HepG2 (cell line): ENCODE measurements around the gene NOP9. TPM values are rescaled to one million over a fixed set of nuclear protein-coding genes. Genes with fewer than 3 reads are reported as not detected.

Experiments
- HHEX ChIP-seq: IDR thresholded peaks from 2 replicates; pipeline ENCODE4 v1.6.1; 2016; ENCODE audit warnings: control low read depth
- KDM5B ChIP-seq: sonication (generic); formaldehyde crosslinking; IDR thresholded peaks from 2 replicates; pipeline ENCODE4 v1.4.0; 2020; ENCODE audit warnings: missing genetic modification reagents, mild to moderate bottlenecking, borderline replicate concordance
- KLF12 ChIP-seq: sonication (generic); formaldehyde crosslinking; IDR thresholded peaks from 2 replicates; pipeline ENCODE4 v1.4.0; 2020; ENCODE audit warnings: missing genetic modification reagents, borderline replicate concordance
- MAF1 ChIP-seq: sonication (generic); formaldehyde crosslinking; IDR thresholded peaks from 2 replicates; pipeline ENCODE4 v1.5.0; 2020; ENCODE audit warnings: missing genetic modification reagents, borderline replicate concordance
- MLXIP ChIP-seq: sonication (generic); formaldehyde crosslinking; IDR thresholded peaks from 2 replicates; pipeline ENCODE4 v1.9.0; 2021; ENCODE audit warnings: missing genetic modification reagents, borderline replicate concordance
- NFATC3 ChIP-seq: sonication (generic); formaldehyde crosslinking; IDR thresholded peaks from 2 replicates; pipeline ENCODE4 v1.5.1; 2020; ENCODE audit warnings: mild to moderate bottlenecking, missing genetic modification reagents
- POLR2AphosphoS2 ChIP-seq: IDR thresholded peaks from 2 replicates; pipeline ENCODE4 v1.6.1; 2011; ENCODE audit warnings: low read depth, low read length, improper control_type of control experiment
- PRDM15 ChIP-seq: sonication (generic); formaldehyde crosslinking; IDR thresholded peaks from 2 replicates; pipeline ENCODE4 v1.4.0; 2020; ENCODE audit warnings: missing genetic modification reagents
- REST ChIP-seq, 2 experiments: IDR thresholded peaks; 2 replicates each; pipeline ENCODE4 v1.6.1; 2011 to 2012; ENCODE audit warnings: low read length in 2 of 2, borderline replicate concordance in 1 of 2, low read depth in 1 of 2, mild to moderate bottlenecking in 1 of 2, moderate library complexity in 1 of 2
- SATB2 ChIP-seq: sonication (generic); formaldehyde crosslinking; IDR thresholded peaks from 2 replicates; pipeline ENCODE4 v1.5.0; 2020; ENCODE audit warnings: missing genetic modification reagents
- SNAPC2 ChIP-seq: sonication (generic); formaldehyde crosslinking; IDR thresholded peaks from 2 replicates; pipeline ENCODE4 v1.8.1; 2022; ENCODE audit warnings: mild to moderate bottlenecking, missing genetic modification reagents
- SUZ12 ChIP-seq: fragments of 150-350 bp; IDR thresholded peaks from 2 replicates; pipeline ENCODE4 v1.6.1; 2014; ENCODE audit warnings: low read depth, low read length
- ZNF550 ChIP-seq: sonication (generic); formaldehyde crosslinking; IDR thresholded peaks from 2 replicates; pipeline ENCODE4 v1.4.0; 2020; ENCODE audit warnings: mild to moderate bottlenecking, missing genetic modification reagents, borderline replicate concordance
- ZNF609 ChIP-seq: sonication (generic); formaldehyde crosslinking; IDR thresholded peaks from 2 replicates; pipeline ENCODE4 v1.4.0; 2020; ENCODE audit warnings: mild to moderate bottlenecking, missing genetic modification reagents, borderline replicate concordance
- polyA plus RNA-seq, 8 experiments: library from polyadenylated mRNA; depleted of rRNA in 3 of 8; stranded (reverse) in 7 of 8; unstranded in 1 of 8; fragments of >200 nt; fragmentation: Illumina TruSeq in 4 of 8; extraction: Trizol in 4 of 8; gene quantifications; 2 replicates each; pipeline versions ENCODE4 v1.2.1 to v1.2.3, GENCODE V29; 2011 to 2016; ENCODE audit warnings: low read depth in 4 of 8, missing spikeins in 1 of 8, mixed read lengths in 1 of 8; ENCODE audit not compliant: insufficient read depth in 1 of 8
- total RNA-seq, 5 experiments: library from RNA; depleted of rRNA; stranded (reverse); fragments of >200 nt; fragmentation: Illumina TruSeq; extraction: Trizol; gene quantifications; 2 replicates each; pipeline ENCODE4 v1.2.3, GENCODE V29; 2016; ENCODE audit warnings: low read depth in 1 of 5

NOP9 gene
- total and polyA plus RNA-seq, 2 of the 13 experiments (the other 11 are each of a cell fraction or from before 2014, with no cell fraction given), result 24.5 to 61.6 TPM

- TF ChIP-seq MLXIP (no peak), SUZ12 (0 out of 2 replicates have a peak, but pooled peaks have one; percentile 20), SNAPC2 (CRISPR knock-in tag) (no peak), HHEX (CRISPR knock-in tag) (no peak), KDM5B (CRISPR knock-in tag) (no peak), SATB2 (no peak), KLF12 (CRISPR knock-in tag) (peak; percentile 17; the same call in 1 of the 2 replicates), MAF1 (CRISPR knock-in tag) (no peak), PRDM15 (CRISPR knock-in tag) (no peak), ZNF550 (CRISPR knock-in tag) (no peak), POLR2AphosphoS2 (0 out of 2 replicates have a peak, but pooled peaks have one; percentile 32), REST (IDR thresholded peaks at IDR 0.05; ENCODE audit: borderline replicate concordance in 1 of 2, low read depth in 1 of 2, low read length in 2 of 2) (no peak), NFATC3 (CRISPR knock-in tag) (peak; percentile 22; the same call in 1 of the 2 replicates), ZNF609 (CRISPR knock-in tag) (no peak)
Observed at GRCh38 chr14:24307156-24307574, 7.5 kb downstream of the NOP9 start (continued).
